NCI-H187 (cell line): ENCODE data around the gene ZXDC.

Source experiments
- DNase-seq, 2 experiments: peaks; one replicate each; lab custom pipeline; 2025; lab: John Stamatoyannopoulos, UW

Gene ZXDC

GRCh38 chr3:126473292-126474168 lies 2.2 kb downstream of the ZXDC start:
- no peak for DNase-seq

GRCh38 chr3:126472277-126473006 lies 3.2 kb downstream of the ZXDC start:
- peak; percentile 50 to 61 for DNase-seq

GRCh38 chr3:126469479-126469878 lies 6.2 kb downstream of the ZXDC start:
- no peak for DNase-seq

GRCh38 chr3:126468028-126468891 lies 7.4 kb downstream of the ZXDC start:
- no peak for DNase-seq

- no peak for DNase-seq
These were observed 8.1 kb downstream of the ZXDC start for GRCh38 chr3:126467611-126467955.

- DNase-seq, result no peak
These were observed 8.6 kb downstream of the ZXDC start for GRCh38 chr3:126466886-126467610.

- DNase-seq, result no peak
These were observed 9.7 kb downstream of the ZXDC start for GRCh38 chr3:126465928-126466544.

- DNase-seq, result no peak
These were observed 10.7 kb downstream of the ZXDC start for GRCh38 chr3:126464997-126465396.

GRCh38 chr3:126464494-126464893 lies 11.2 kb downstream of the ZXDC start:
- DNase-seq, result no peak

GRCh38 chr3:126464093-126464492 lies 11.6 kb downstream of the ZXDC start:
- no peak for DNase-seq

GRCh38 chr3:126463521-126463920 lies 12.2 kb downstream of the ZXDC start:
- DNase-seq, result no peak

- DNase-seq, result no peak
These were observed 14.1 kb downstream of the ZXDC start for GRCh38 chr3:126461450-126462070.

GRCh38 chr3:126460381-126460780 lies 15.3 kb downstream of the ZXDC start:
- DNase-seq, result no peak

- DNase-seq, result no peak
These were observed 15.9 kb downstream of the ZXDC start for GRCh38 chr3:126459763-126460127.

- no peak for DNase-seq
These were observed 16.5 kb downstream of the ZXDC start for GRCh38 chr3:126459111-126459762.

GRCh38 chr3:126456766-126457388 lies 18.8 kb downstream of the ZXDC start:
- DNase-seq, result no peak

GRCh38 chr3:126456211-126456610 lies 19.5 kb downstream of the ZXDC start:
- DNase-seq, result no peak

GRCh38 chr3:126454437-126455198 lies 21.1 kb downstream of the ZXDC start:
- no peak for DNase-seq

- no peak for DNase-seq
These were observed 21.7 kb downstream of the ZXDC start for GRCh38 chr3:126454025-126454424.
